ENCODE measurements around the gene ACVR1. TPM values are rescaled to one million over a fixed set of nuclear protein-coding genes. Genes with fewer than 3 reads are reported as not detected.

Gene ACVR1
- total and polyA plus RNA-seq, 4 donors, result 7.5 to 38.3 (median 23.4) TPM

DNA sequence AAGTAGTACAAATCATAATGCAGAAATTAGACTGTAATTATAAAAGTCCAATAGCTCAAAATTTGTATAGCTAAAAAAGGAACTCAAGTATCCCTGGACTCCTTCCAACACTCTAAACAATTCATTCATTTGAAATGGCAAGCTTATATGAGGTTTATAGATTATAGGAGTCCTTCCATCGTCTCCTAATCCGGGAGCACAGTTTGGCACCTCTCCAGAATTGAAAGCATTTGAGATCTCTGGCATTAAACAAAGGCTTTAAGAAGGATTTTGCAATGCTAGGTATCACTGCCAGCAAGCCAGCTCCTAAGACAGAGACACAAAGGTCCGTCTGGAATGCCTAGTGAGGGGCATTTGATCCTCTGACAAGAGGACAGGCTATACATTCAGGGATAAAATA, 90.9 kb downstream of the ACVR1 start:
- Histone ChIP-seq H3K27me3 (ENCODE audit: control insufficient read depth in 3 of 3, insufficient read depth in 3 of 3, low read length in 2 of 3) (no peaks in the 10 kb centered on the region), H3K4me1 (ENCODE audit: control insufficient read depth in 5 of 5, insufficient read depth in 5 of 5, low read length in 5 of 5) (peaks cover 10 to 58% (median 20%) of the 10 kb centered on the region in 5 donors), H3K9me3 (ENCODE audit: control insufficient read depth in 4 of 4, insufficient read depth in 3 of 4, low read length in 3 of 4) (peaks cover 0 to 1% (median 0%) of the 10 kb centered on the region in 4 donors), H3K9ac (ENCODE audit: insufficient read depth in 1 of 2, low read length in 2 of 2) (no peak overlapping the region), H3K36me3 (ENCODE audit: control insufficient read depth in 4 of 4, insufficient read depth in 4 of 4, low read length in 4 of 4) (no peaks in the 10 kb centered on the region), H3K4me3 (no peak overlapping the region), H3K27ac (ENCODE audit: low read depth in 1 of 2, low read length in 1 of 2) (no peak overlapping the region)
- ATAC-seq (ENCODE audit: insufficient read depth, low FRiP score), result no peak
- peak; percentile 54 to 86 (median 85) for DNase-seq
- WGBS, 2 donors, result 33 to 59% methylated on average over 3 of the region's 3 CpGs
- TF ChIP-seq, protein P1, sequence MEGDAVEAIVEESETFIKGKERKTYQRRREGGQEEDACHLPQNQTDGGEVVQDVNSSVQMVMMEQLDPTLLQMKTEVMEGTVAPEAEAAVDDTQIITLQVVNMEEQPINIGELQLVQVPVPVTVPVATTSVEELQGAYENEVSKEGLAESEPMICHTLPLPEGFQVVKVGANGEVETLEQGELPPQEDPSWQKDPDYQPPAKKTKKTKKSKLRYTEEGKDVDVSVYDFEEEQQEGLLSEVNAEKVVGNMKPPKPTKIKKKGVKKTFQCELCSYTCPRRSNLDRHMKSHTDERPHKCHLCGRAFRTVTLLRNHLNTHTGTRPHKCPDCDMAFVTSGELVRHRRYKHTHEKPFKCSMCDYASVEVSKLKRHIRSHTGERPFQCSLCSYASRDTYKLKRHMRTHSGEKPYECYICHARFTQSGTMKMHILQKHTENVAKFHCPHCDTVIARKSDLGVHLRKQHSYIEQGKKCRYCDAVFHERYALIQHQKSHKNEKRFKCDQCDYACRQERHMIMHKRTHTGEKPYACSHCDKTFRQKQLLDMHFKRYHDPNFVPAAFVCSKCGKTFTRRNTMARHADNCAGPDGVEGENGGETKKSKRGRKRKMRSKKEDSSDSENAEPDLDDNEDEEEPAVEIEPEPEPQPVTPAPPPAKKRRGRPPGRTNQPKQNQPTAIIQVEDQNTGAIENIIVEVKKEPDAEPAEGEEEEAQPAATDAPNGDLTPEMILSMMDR (IDR thresholded peaks at IDR 0.05; ENCODE audit: control extremely low read depth, extremely low read depth), result no peak

DNA sequence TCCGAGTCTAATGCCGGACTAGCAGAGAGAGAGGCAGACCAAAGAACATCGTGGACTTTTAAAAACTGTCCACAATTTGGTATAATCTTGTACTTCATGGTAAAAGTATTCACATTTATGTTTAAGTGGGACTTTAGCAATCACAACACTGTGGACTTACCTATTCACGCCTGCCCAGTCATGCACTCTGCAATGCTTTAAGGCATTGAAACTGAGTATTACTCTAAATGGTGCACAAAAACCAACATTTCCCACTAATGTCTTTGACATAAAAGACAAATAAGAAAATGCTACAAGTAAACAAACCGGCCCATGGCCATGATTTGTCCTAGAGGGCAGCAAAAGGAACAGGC, 91.3 kb downstream of the ACVR1 start:
- DNase-seq (no peak), ATAC-seq (ENCODE audit: insufficient read depth, low FRiP score) (no peak)
- Histone ChIP-seq H3K9me3 (ENCODE audit: control insufficient read depth in 4 of 4, insufficient read depth in 3 of 4, low read length in 3 of 4) (no peaks in the 10 kb centered on the region), H3K4me3 (no peak overlapping the region), H3K9ac (ENCODE audit: insufficient read depth in 1 of 2, low read length in 2 of 2) (no peak overlapping the region), H3K36me3 (ENCODE audit: control insufficient read depth in 4 of 4, insufficient read depth in 4 of 4, low read length in 4 of 4) (peaks cover 0 to 2% (median 0%) of the 10 kb centered on the region in 4 donors), H3K27me3 (ENCODE audit: control insufficient read depth in 3 of 3, insufficient read depth in 3 of 3, low read length in 2 of 3) (no peaks in the 10 kb centered on the region), H3K27ac (ENCODE audit: low read depth in 1 of 2, low read length in 1 of 2) (peak overlapping the region in 1 of 2 donors; percentile 81), H3K4me1 (ENCODE audit: control insufficient read depth in 5 of 5, insufficient read depth in 5 of 5, low read length in 5 of 5) (peaks cover 7 to 56% (median 20%) of the 10 kb centered on the region in 5 donors)
- TF ChIP-seq, protein P1 (IDR thresholded peaks at IDR 0.05; ENCODE audit: control extremely low read depth, extremely low read depth), result no peak
- WGBS, 2 donors, result 64 to 83% methylated on average over 5 of the region's 5 CpGs

DNA sequence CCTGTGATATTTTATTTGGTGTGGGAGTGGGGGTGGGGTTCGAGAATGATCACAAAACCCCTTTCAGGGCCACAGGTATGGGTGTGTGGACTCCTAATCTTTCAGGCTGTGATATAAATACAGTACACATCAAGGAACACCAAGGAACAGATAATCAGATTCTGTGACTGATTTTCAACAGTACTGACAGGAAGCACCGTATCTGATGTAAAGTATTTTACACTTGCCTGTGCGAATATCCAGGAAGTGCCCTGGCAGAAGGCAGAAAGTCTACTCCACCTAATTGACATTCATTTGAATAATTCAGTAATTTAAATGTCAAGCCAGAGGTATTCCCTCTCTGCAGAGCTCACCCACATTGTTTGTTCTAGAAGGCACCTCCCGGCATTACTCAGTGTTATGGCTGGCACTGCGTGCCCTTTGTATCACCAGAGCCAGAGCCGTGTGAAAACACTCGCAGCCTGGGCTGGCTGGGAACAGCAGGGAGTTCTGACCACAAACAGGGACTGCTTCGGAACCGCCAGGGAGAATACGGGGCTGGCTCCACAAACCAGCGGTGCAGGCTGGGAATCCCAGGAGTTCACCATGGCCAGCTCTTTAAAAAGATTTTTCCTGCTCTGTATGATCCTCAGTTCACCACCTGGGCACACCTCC, 91.8 kb downstream of the ACVR1 start:
- Histone ChIP-seq H3K27ac (ENCODE audit: low read depth in 1 of 2, low read length in 1 of 2) (peak overlapping the region in 1 of 2 donors; percentile 81), H3K36me3 (ENCODE audit: control insufficient read depth in 4 of 4, insufficient read depth in 4 of 4, low read length in 4 of 4) (peaks cover 0 to 2% (median 0%) of the 10 kb centered on the region in 4 donors), H3K27me3 (ENCODE audit: control insufficient read depth in 3 of 3, insufficient read depth in 3 of 3, low read length in 2 of 3) (no peaks in the 10 kb centered on the region), H3K9ac (ENCODE audit: insufficient read depth in 1 of 2, low read length in 2 of 2) (no peak overlapping the region), H3K4me3 (no peak overlapping the region), H3K9me3 (ENCODE audit: control insufficient read depth in 4 of 4, insufficient read depth in 3 of 4, low read length in 3 of 4) (no peaks in the 10 kb centered on the region), H3K4me1 (ENCODE audit: control insufficient read depth in 5 of 5, insufficient read depth in 5 of 5, low read length in 5 of 5) (peaks cover 7 to 51% (median 20%) of the 10 kb centered on the region in 5 donors)
- WGBS, 2 donors, result 54 to 79% methylated on average over 11 of the region's 11 CpGs
- ATAC-seq (ENCODE audit: insufficient read depth, low FRiP score), result peak; percentile 56
- DNase-seq, result no peak
- TF ChIP-seq, protein P1 (IDR thresholded peaks at IDR 0.05; ENCODE audit: control extremely low read depth, extremely low read depth), result no peak

All from lung (tissue), 12 donors.